HG02623 (cell line): ENCODE measurements around the gene PAPPA2.

Experiments used
- ATAC-seq: cut with Tn5 transposase; IDR thresholded peaks from one replicate; pipeline ENCODE4 v1.9.1; 2021; ENCODE audit warnings: moderate library complexity; ENCODE audit not compliant: unreplicated experiment

The PAPPA2 gene

GRCh38 chr1:176880955-176881595 lies 418.1 kb downstream of the PAPPA2 start:
- ATAC-seq: peak; percentile 58

- ATAC-seq: no peak
These were observed 421.3 kb downstream of the PAPPA2 start for GRCh38 chr1:176884286-176884685.

- no peak for ATAC-seq
These were observed 421.9 kb downstream of the PAPPA2 start for GRCh38 chr1:176884911-176885310.

- no peak for ATAC-seq
These were observed 422.4 kb downstream of the PAPPA2 start for GRCh38 chr1:176885341-176885740.

GRCh38 chr1:176885751-176886150 lies 422.8 kb downstream of the PAPPA2 start:
- ATAC-seq: no peak

GRCh38 chr1:176888471-176889032 lies 425.6 kb downstream of the PAPPA2 start:
- ATAC-seq: no peak

GRCh38 chr1:176893625-176894352 lies 430.8 kb downstream of the PAPPA2 start:
- no peak for ATAC-seq

- no peak for ATAC-seq
These were observed 431.5 kb downstream of the PAPPA2 start for GRCh38 chr1:176894450-176894849.
